Astrocyte (in vitro differentiated cells and primary cell): ENCODE results near the gene GDF7.

Source experiments
- EZH2 ChIP-seq: IDR thresholded peaks from 2 replicates; pipeline ENCODE4 v1.6.1; 2012; ENCODE audit warnings: mild to moderate bottlenecking, low read length, inconsistent platforms; ENCODE audit not compliant: insufficient read depth
- TF ChIP-seq, protein P1 (sequence below): IDR thresholded peaks from 2 replicates; pipeline ENCODE4 v1.5.1; 2011; ENCODE audit warnings: low read depth, mild to moderate bottlenecking, inconsistent platforms, low read length, moderate library complexity; ENCODE audit not compliant: insufficient read depth

DNA sequence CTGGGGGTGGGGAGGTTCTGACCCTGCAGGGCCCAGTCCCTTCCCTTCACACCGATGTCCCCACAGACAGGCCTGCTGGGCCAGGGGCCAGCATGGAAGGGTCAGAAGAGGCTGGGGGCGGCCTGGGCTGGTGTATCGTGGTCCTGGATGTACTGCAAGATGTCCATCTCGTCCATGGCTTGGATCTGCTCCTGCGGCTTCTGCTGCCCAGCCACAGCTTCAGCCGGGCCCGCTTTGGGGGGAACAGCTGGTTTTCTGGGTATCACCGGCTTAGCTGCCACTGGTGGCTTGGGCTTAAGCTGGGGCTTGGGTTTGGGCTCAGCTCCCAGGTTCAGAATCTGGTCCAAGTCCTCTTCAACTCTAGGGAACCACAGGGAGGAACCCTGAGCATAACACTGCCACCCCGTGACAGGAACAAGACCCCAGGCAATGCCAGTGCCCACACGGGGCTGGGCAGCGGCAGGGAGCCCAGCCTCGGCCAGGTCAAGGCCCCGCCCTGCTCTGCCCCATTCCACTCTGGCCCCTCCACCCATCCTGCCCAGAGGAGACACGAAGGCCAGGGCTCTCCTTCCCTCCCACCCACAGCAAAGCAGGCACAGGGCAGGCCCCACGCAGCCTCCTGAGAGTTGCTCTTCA is 47.9 kb upstream of the GDF7 start:
- TF ChIP-seq, protein P1, sequence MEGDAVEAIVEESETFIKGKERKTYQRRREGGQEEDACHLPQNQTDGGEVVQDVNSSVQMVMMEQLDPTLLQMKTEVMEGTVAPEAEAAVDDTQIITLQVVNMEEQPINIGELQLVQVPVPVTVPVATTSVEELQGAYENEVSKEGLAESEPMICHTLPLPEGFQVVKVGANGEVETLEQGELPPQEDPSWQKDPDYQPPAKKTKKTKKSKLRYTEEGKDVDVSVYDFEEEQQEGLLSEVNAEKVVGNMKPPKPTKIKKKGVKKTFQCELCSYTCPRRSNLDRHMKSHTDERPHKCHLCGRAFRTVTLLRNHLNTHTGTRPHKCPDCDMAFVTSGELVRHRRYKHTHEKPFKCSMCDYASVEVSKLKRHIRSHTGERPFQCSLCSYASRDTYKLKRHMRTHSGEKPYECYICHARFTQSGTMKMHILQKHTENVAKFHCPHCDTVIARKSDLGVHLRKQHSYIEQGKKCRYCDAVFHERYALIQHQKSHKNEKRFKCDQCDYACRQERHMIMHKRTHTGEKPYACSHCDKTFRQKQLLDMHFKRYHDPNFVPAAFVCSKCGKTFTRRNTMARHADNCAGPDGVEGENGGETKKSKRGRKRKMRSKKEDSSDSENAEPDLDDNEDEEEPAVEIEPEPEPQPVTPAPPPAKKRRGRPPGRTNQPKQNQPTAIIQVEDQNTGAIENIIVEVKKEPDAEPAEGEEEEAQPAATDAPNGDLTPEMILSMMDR = no peak
- no peak for TF ChIP-seq EZH2
